GM21825 (cell line): ENCODE measurements around the gene RHOBTB1.

Experiments
- ATAC-seq: cut with Tn5 transposase; IDR thresholded peaks from one replicate; pipeline ENCODE4 v1.9.1; 2021; ENCODE audit warnings: mild to moderate bottlenecking, moderate library complexity; ENCODE audit not compliant: unreplicated experiment

The RHOBTB1 gene

GRCh38 chr10:60943316-60944057, 498 bp downstream of the RHOBTB1 start:
- peak; percentile 33 for ATAC-seq

- no peak for ATAC-seq
Measured at GRCh38 chr10:60942788-60943315, 1.1 kb downstream of the RHOBTB1 start.

- no peak for ATAC-seq
Measured at GRCh38 chr10:60942134-60942787, 1.7 kb downstream of the RHOBTB1 start.

- no peak for ATAC-seq
Measured at GRCh38 chr10:60940446-60940845, 3.5 kb downstream of the RHOBTB1 start.

- no peak for ATAC-seq
Measured at GRCh38 chr10:60937784-60938654, 6.0 kb downstream of the RHOBTB1 start.

- no peak for ATAC-seq
Measured at GRCh38 chr10:60937022-60937421, 7.0 kb downstream of the RHOBTB1 start.

GRCh38 chr10:60934215-60935175, 9.5 kb downstream of the RHOBTB1 start:
- ATAC-seq, result no peak

GRCh38 chr10:60932756-60933155, 11.2 kb downstream of the RHOBTB1 start:
- no peak for ATAC-seq

- no peak for ATAC-seq
Measured at GRCh38 chr10:60930237-60930636, 13.7 kb downstream of the RHOBTB1 start.

- ATAC-seq, result no peak
Measured at GRCh38 chr10:60921633-60922032, 22.4 kb downstream of the RHOBTB1 start.

GRCh38 chr10:60920479-60920878, 23.5 kb downstream of the RHOBTB1 start:
- ATAC-seq, result no peak

GRCh38 chr10:60919551-60919950, 24.4 kb downstream of the RHOBTB1 start:
- ATAC-seq, result no peak

- no peak for ATAC-seq
Measured at GRCh38 chr10:60917331-60918280, 26.4 kb downstream of the RHOBTB1 start.

GRCh38 chr10:60916025-60916424, 28.0 kb downstream of the RHOBTB1 start:
- no peak for ATAC-seq

- no peak for ATAC-seq
Measured at GRCh38 chr10:60914690-60915141, 29.3 kb downstream of the RHOBTB1 start.

GRCh38 chr10:60913657-60914056, 30.3 kb downstream of the RHOBTB1 start:
- no peak for ATAC-seq

- no peak for ATAC-seq
Measured at GRCh38 chr10:60913071-60913470, 30.9 kb downstream of the RHOBTB1 start.

GRCh38 chr10:60911715-60912114, 32.3 kb downstream of the RHOBTB1 start:
- ATAC-seq, result no peak

GRCh38 chr10:60911216-60911615, 32.8 kb downstream of the RHOBTB1 start:
- no peak for ATAC-seq
